H9 (cell line): Measurements from ENCODE around the gene HOXB1. TPM values are rescaled to one million over a fixed set of nuclear protein-coding genes. Genes with fewer than 3 reads are reported as not detected.

Experiments
- DNase-seq: peaks from one replicate; pipeline ENCODE4 v3.0.0-alpha.2; 2017
- H2AFZ ChIP-seq: one replicate; pipeline ENCODE4 v1.6.1; 2013; ENCODE audit warnings: mild to moderate bottlenecking, low read length, control low read depth, moderate library complexity
- H2AK5ac ChIP-seq: 2 replicates; pipeline ENCODE4 v1.6.1; 2013; ENCODE audit warnings: low read length, control low read depth, mixed read lengths; ENCODE audit not compliant: insufficient read length
- H2BK120ac ChIP-seq: one replicate; pipeline ENCODE4 v1.6.1; 2013; ENCODE audit warnings: low read depth, mild to moderate bottlenecking, low read length, control low read depth, inconsistent platforms; ENCODE audit not compliant: poor library complexity, severe bottlenecking
- H2BK12ac ChIP-seq: 2 replicates; pipeline ENCODE4 v1.6.1; 2013; ENCODE audit warnings: low read length, control low read depth, mixed read lengths, low read depth; ENCODE audit not compliant: insufficient read length
- H2BK15ac ChIP-seq: 2 replicates; pipeline ENCODE4 v1.6.1; 2013; ENCODE audit warnings: low read depth, low read length, control low read depth
- H2BK20ac ChIP-seq: one replicate; pipeline ENCODE4 v1.6.1; 2013; ENCODE audit warnings: low read depth, mild to moderate bottlenecking, low read length, control low read depth, inconsistent platforms; ENCODE audit not compliant: poor library complexity, severe bottlenecking
- H2BK5ac ChIP-seq: 2 replicates; pipeline ENCODE4 v1.6.1; 2013; ENCODE audit warnings: low read length, control low read depth, mixed read lengths; ENCODE audit not compliant: insufficient read length
- H3K14ac ChIP-seq: 2 replicates; pipeline ENCODE4 v1.6.1; 2013; ENCODE audit warnings: low read length, control low read depth; ENCODE audit not compliant: insufficient read depth
- H3K18ac ChIP-seq: 2 replicates; pipeline ENCODE4 v1.6.1; 2013; ENCODE audit warnings: low read depth, mild to moderate bottlenecking, mixed read lengths, low read length, control low read depth; ENCODE audit not compliant: insufficient read length
- H3K23ac ChIP-seq: 2 replicates; pipeline ENCODE4 v1.6.1; 2013; ENCODE audit warnings: low read length, control low read depth, mixed read lengths, low read depth; ENCODE audit not compliant: insufficient read length
- H3K23me2 ChIP-seq: 2 replicates; pipeline ENCODE4 v1.6.1; 2013; ENCODE audit warnings: low read depth, mild to moderate bottlenecking, mixed read lengths, low read length, control low read depth; ENCODE audit not compliant: insufficient read length, poor library complexity, severe bottlenecking
- H3K27ac ChIP-seq: 2 replicates; pipeline ENCODE4 v1.5.1; 2013; ENCODE audit warnings: low read length, control low read depth, mixed read lengths, low read depth; ENCODE audit not compliant: insufficient read length
- H3K27me3 ChIP-seq: 2 replicates; pipeline ENCODE4 v1.6.1; 2013; ENCODE audit warnings: low read length, control low read depth, inconsistent platforms; ENCODE audit not compliant: insufficient read depth
- H3K4ac ChIP-seq: 2 replicates; pipeline ENCODE4 v1.6.1; 2013; ENCODE audit warnings: low read depth, mild to moderate bottlenecking, control low read depth, inconsistent platforms, low read length, moderate library complexity
- H3K4me1 ChIP-seq: 2 replicates; pipeline ENCODE4 v1.6.1; 2013; ENCODE audit warnings: low read length, control low read depth, inconsistent platforms; ENCODE audit not compliant: insufficient read depth
- H3K4me2 ChIP-seq: 2 replicates; pipeline ENCODE4 v1.6.1; 2013; ENCODE audit warnings: low read length, control low read depth, mixed read lengths; ENCODE audit not compliant: insufficient read length, insufficient read depth
- H3K56ac ChIP-seq: 2 replicates; pipeline ENCODE4 v1.6.1; 2013; ENCODE audit warnings: low read depth, mild to moderate bottlenecking, mixed read lengths, low read length, control low read depth; ENCODE audit not compliant: insufficient read length
- H3K79me1 ChIP-seq: 2 replicates; pipeline ENCODE4 v1.6.1; 2013; ENCODE audit warnings: low read depth, mild to moderate bottlenecking, moderate library complexity, low read length, control low read depth, inconsistent platforms; ENCODE audit not compliant: insufficient read depth, poor library complexity, severe bottlenecking
- H3K79me2 ChIP-seq: 2 replicates; pipeline ENCODE4 v1.6.1; 2013; ENCODE audit warnings: low read length, control low read depth, inconsistent platforms; ENCODE audit not compliant: insufficient read depth
- H3K9ac ChIP-seq: 2 replicates; pipeline ENCODE4 v1.6.1; 2013; ENCODE audit warnings: low read length, control low read depth, mixed read lengths; ENCODE audit not compliant: insufficient read length; ENCODE audit errors: extremely low read depth
- H3K9me3 ChIP-seq: one replicate; pipeline ENCODE4 v1.6.1; 2013; ENCODE audit warnings: low read depth, low read length, inconsistent platforms; ENCODE audit not compliant: control insufficient read depth
- H3T11ph ChIP-seq: one replicate; pipeline ENCODE4 v1.6.1; 2013; ENCODE audit warnings: mild to moderate bottlenecking, low read length, control low read depth, inconsistent platforms
- H4K20me1 ChIP-seq: one replicate; pipeline ENCODE4 v1.6.1; 2013; ENCODE audit not compliant: control insufficient read depth, insufficient read length, insufficient read depth
- H4K5ac ChIP-seq: 2 replicates; pipeline ENCODE4 v1.6.1; 2013; ENCODE audit warnings: low read depth, mild to moderate bottlenecking, mixed read lengths, low read length, control low read depth; ENCODE audit not compliant: insufficient read length
- H4K8ac ChIP-seq: replicated peaks from 2 replicates; pipeline ENCODE4 v1.6.1; 2013; ENCODE audit warnings: low read length, control low read depth, mixed read lengths, low read depth; ENCODE audit not compliant: insufficient read length
- H4K91ac ChIP-seq: 2 replicates; pipeline ENCODE4 v1.6.1; 2013; ENCODE audit warnings: low read depth, mild to moderate bottlenecking, moderate library complexity, mixed read lengths, low read length, control low read depth; ENCODE audit not compliant: insufficient read length
- H3K27ac Mint-ChIP-seq, 3 experiments: 2 replicates in 2 of 3; 3 replicates in 1 of 3; pipeline ENCODE4 v1.8.0; 2020 to 2021; ENCODE audit warnings: mixed read lengths in 3 of 3, mild to moderate bottlenecking in 1 of 3, moderate library complexity in 1 of 3
- H3K27me3 Mint-ChIP-seq: 2 replicates; pipeline ENCODE4 v1.8.0; 2021; ENCODE audit warnings: low read depth, mild to moderate bottlenecking, moderate library complexity, mixed read lengths
- H3K36me3 Mint-ChIP-seq, 3 experiments: 2 replicates in 2 of 3; 3 replicates in 1 of 3; pipeline ENCODE4 v1.8.0; 2020 to 2021; ENCODE audit warnings: low read depth in 3 of 3, mixed read lengths in 3 of 3; ENCODE audit not compliant: insufficient read depth in 1 of 3
- H3K4me1 Mint-ChIP-seq, 2 experiments: 2 replicates each; pipeline ENCODE4 v1.8.0; 2020; ENCODE audit warnings: mixed read lengths in 2 of 2
- H3K4me3 Mint-ChIP-seq, 2 experiments: 2 replicates in 1 of 2; 3 replicates in 1 of 2; pipeline ENCODE4 v1.8.0; 2020 to 2021; ENCODE audit warnings: mild to moderate bottlenecking in 2 of 2, mixed read lengths in 2 of 2, moderate library complexity in 1 of 2
- H3K9me3 Mint-ChIP-seq, 2 experiments: 2 replicates in 1 of 2; 3 replicates in 1 of 2; pipeline ENCODE4 v1.8.0; 2020; ENCODE audit warnings: mild to moderate bottlenecking in 2 of 2, mixed read lengths in 2 of 2, moderate library complexity in 1 of 2
- WGBS: extraction: QIAGEN DNeasy Blood & Tissue Kit; methylation state at CpG from one replicate; pipeline ENCODE4 v1.1.7; 2013; ENCODE audit warnings: missing lambda C conversion rate, low lambda C conversion rate, mixed read lengths; ENCODE audit not compliant: insufficient read length; ENCODE audit errors: extremely low coverage; 5-methylcytosine and 5-hydroxymethylcytosine counted together
- total RNA-seq: library from RNA; stranded (reverse); gene quantifications from 2 replicates; pipeline ENCODE4 v1.2.1, GENCODE V29; 2021
- TF ChIP-seq, protein P1 (sequence below): fragments of 200-600 bp; sonication (generic); conservative IDR thresholded peaks from 3 replicates; pipeline ENCODE4 v1.8.0; 2021; ENCODE audit warnings: antibody characterized with exemption, mild to moderate bottlenecking

Gene HOXB1
- total RNA-seq, 1 experiment from 2014 or later = not detected

DNA sequence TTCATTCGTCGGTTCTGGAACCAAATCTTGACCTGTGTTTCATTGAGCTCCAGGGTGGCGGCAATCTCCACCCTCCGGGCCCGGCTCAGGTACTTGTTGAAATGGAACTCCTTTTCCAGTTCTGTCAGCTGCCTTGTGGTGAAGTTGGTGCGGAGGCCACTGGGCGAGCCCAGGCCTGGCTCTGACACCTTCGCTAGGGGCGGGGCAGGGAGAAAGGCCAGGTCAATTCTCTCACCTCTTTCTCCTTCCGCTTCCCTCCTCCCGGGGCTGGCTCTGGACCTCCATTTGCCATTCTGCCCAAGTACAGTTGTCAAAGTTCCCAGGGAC lies 1.2 kb downstream of the HOXB1 start:
- no peak overlapping the region for H3K27ac Mint-ChIP-seq
- H3K4me1 Mint-ChIP-seq = peaks cover 28 to 50% of the 10 kb centered on the region in 2 experiments
- Histone ChIP-seq H4K5ac (no peak overlapping the region), H3K79me2 (no peaks in the 10 kb centered on the region), H3K14ac (no peak overlapping the region), H3K9me3 (no peaks in the 10 kb centered on the region), H3K27me3 (peaks cover 69% of the 10 kb centered on the region; the same call in 1 of the 2 replicates), H3T11ph (no peak overlapping the region), H3K79me1 (no peaks in the 10 kb centered on the region), H2BK15ac (no peak overlapping the region), H4K8ac (no peak overlapping the region), H3K27ac (no peak overlapping the region), H2BK120ac (no peak overlapping the region), H2BK12ac (no peak overlapping the region), H3K4me2 (no peak overlapping the region), H2BK5ac (no peak overlapping the region), H3K4me1 (peaks cover 8% of the 10 kb centered on the region; the same call in 1 of the 2 replicates), H2AFZ (no peak overlapping the region), H2BK20ac (no peak overlapping the region), H3K9ac (no peak overlapping the region), H4K91ac (no peak overlapping the region), H3K18ac (no peak overlapping the region), H3K23ac (no peak overlapping the region), H4K20me1 (no peaks in the 10 kb centered on the region), H3K56ac (no peak overlapping the region), H3K23me2 (no peaks in the 10 kb centered on the region), H3K4ac (no peak overlapping the region), H2AK5ac (no peak overlapping the region)
- WGBS = no CpG with 5 or more reads among the region's 11 CpGs
- peaks cover 100% of the 10 kb centered on the region for H3K27me3 Mint-ChIP-seq
- H3K36me3 Mint-ChIP-seq = no peaks in the 10 kb centered on the region
- peak; percentile 75 for DNase-seq
- H3K4me3 Mint-ChIP-seq = no peak overlapping the region
- H3K9me3 Mint-ChIP-seq = peaks cover 4 to 16% of the 10 kb centered on the region in 2 experiments; a peak in 3 of 5 replicates
- TF ChIP-seq, protein P1, sequence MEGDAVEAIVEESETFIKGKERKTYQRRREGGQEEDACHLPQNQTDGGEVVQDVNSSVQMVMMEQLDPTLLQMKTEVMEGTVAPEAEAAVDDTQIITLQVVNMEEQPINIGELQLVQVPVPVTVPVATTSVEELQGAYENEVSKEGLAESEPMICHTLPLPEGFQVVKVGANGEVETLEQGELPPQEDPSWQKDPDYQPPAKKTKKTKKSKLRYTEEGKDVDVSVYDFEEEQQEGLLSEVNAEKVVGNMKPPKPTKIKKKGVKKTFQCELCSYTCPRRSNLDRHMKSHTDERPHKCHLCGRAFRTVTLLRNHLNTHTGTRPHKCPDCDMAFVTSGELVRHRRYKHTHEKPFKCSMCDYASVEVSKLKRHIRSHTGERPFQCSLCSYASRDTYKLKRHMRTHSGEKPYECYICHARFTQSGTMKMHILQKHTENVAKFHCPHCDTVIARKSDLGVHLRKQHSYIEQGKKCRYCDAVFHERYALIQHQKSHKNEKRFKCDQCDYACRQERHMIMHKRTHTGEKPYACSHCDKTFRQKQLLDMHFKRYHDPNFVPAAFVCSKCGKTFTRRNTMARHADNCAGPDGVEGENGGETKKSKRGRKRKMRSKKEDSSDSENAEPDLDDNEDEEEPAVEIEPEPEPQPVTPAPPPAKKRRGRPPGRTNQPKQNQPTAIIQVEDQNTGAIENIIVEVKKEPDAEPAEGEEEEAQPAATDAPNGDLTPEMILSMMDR = no peak
